Activated T-cell treated with anti-CD3 and anti-CD28 coated beads for 48 hours (primary cell): ENCODE measurements around the gene ATXN1.
"Not testable (repeated sequence)": the region's sequence is repeated elsewhere in the genome, so short reads cannot be mapped to it uniquely, and the experiment has no call there.

Source experiments
- DNase-seq: peaks from one replicate; pipeline ENCODE4 v3.0.0-alpha.2; 2020; ENCODE audit warnings: low read depth

The ATXN1 gene

DNA sequence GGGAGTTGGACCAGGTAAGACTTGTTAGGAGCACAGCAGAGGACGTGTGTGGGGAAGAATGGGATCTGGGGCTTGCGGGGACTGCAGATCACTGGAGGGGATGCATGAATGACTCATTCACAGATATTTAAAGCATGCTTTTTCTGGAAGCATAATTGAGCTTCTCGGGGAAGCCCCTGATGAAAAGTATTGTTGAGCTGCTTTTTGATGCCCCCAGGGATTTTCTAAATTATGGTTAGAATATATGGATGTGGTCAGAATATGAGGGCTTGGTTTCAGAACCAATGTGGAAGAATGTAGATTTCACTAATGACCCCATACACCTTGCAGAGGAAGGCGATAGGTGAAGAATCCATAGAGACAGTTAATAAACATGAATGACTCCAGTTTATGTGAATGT lies 486.8 kb downstream of the ATXN1 start:
- DNase-seq: no peak

DNA sequence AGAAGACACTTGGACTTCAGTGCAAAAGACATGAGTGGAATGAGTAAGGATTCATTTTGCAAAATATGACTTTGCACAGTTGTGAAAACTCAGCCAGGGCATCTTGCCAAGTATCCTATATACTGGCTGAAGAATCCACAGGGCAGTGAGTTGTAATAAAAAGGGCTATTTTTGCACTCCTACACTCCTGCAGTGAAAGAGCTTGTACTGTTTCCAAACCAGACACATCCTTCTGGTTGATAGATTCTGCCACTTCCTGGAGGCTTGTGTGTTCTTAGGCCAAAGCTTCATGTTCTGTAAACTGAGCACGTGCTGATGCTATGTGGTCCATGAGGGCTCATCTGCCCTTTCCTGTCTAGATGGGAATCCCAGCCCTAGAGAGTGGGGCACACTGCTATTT lies 488.0 kb downstream of the ATXN1 start:
- DNase-seq: no peak

DNA sequence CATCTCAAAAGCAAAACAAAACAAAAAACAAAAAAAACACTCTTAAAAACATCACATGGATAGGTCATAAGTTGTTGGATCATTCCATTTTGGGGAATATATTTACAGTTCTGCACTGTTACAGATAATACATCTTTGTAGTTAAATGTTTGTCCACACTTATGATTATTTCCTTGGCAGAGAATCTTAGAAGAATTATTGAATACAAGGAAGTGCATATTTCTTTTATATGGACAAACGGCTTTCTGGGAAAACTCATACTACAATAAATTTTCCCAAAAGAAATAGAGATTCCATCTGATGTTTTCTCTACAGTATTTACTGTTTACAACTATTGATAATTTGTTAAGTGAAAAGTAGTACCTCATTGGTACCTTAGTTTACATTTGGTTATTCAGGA lies 489.1 kb downstream of the ATXN1 start:
- DNase-seq: no peak

DNA sequence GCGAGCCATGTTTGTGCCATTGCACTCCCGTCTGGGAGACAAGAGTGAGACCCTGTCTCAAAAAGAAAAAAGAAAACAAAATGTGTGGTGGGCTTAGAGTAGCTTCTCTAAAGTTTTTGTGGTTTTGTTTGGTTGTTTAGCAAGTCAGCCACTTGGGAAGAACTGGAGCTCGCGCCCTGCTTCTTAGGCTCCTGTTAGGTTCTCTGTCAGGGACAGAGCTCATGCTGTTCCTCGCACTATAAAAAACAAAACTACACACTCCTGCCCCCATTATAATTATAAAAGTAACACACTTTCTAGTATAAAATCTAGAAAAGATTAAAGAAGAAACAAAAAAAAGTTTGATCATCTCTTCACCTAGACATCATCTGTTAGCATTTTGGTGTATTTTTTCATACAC lies 489.8 kb downstream of the ATXN1 start:
- no peak for DNase-seq

DNA sequence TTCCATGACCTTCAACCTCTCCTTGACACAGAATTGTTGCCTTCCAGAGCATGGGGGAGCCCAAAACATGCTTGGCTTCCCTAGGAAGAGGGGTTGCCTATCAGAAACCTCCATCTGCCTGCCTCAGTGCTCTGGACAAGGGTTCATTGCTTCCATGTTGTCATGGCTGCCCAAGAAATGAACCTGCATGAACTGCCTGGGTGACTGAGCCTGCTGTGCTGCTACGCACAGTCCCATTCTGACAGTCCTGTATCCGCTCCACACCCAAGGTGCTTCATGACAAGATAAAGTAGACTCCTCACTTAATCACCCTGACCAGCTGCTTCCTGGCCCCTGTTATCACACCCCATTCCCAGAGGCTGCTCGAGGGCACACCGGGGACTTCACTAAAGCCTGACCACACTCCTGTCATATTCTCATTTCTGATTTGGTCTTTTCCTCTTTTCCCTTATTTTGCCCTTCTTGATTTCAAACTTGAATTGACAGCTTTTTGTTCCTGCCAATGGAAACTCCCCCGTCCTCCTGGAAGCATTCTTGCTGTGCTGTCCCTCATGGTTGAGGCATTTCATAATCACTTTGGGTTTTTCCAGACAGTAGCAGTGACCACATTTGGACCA lies 491.0 kb downstream of the ATXN1 start:
- no peak for DNase-seq

DNA sequence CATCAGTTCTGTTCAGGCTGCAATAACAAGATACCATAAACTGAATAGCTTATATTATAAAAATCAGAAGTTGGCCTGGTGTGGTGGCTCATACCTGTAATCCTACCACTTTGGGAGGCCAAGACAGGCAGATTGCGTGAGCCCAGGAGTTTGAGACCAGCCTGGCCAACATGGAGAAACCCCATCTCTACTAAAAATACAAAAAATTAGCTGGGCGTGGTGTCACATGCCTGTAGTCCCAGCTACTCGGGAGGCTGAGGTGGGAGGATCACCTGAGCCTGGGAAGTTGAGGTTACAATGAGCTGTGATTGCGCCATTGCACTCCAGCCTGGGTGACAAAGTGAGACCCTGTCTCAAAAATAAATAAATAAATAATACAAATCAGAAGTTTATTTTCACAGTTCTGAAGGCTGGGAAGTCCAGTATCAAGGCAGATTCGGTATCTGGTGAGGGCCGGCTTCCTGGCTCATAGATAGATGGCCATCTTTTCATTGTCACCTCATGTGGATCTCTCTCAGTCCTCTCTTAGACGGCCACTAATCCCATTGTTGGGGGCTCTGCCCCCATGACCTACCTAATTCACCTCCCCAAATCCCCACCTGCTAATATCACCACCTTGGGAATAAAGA lies 491.7 kb downstream of the ATXN1 start:
- DNase-seq: not testable (repeated sequence)

DNA sequence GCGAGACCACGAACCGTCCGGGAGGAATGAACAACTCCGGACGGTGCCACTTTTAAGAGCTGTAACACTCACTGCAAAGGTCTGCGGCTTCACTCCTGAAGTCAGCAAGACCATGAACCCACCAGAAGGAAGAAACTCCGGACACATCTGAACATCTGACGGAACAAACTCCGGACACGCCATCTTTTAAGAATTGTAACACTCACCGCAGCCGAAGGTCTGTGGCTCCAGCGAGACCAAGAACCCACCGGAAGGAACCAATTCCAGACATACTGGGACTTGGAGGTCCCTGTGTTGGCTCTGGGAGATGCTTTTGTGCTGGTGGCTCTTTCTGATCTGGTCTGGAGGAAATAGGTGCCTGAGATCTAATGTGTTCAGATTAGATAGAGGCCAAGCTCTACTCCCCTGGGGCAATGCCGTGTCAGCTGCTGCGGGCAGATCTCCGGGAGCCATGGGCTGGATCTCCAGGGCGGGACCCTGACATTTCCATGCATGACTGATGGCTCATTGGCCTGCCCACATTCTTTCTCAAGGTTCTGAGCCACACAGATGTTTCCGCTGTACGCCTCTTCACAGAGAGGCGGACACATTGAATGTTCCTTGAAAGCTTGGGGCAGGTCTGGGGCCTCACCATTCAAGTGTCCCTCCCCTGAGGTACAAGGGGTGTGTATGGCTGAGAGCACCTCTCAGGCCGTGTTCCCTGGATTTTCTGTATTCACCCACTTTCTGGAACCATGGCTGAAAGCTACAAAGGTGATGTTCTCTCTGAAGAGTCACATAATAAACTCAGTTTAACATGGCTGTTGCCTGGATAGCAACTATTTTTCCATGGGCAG lies 493.6 kb downstream of the ATXN1 start:
- no peak for DNase-seq

DNA sequence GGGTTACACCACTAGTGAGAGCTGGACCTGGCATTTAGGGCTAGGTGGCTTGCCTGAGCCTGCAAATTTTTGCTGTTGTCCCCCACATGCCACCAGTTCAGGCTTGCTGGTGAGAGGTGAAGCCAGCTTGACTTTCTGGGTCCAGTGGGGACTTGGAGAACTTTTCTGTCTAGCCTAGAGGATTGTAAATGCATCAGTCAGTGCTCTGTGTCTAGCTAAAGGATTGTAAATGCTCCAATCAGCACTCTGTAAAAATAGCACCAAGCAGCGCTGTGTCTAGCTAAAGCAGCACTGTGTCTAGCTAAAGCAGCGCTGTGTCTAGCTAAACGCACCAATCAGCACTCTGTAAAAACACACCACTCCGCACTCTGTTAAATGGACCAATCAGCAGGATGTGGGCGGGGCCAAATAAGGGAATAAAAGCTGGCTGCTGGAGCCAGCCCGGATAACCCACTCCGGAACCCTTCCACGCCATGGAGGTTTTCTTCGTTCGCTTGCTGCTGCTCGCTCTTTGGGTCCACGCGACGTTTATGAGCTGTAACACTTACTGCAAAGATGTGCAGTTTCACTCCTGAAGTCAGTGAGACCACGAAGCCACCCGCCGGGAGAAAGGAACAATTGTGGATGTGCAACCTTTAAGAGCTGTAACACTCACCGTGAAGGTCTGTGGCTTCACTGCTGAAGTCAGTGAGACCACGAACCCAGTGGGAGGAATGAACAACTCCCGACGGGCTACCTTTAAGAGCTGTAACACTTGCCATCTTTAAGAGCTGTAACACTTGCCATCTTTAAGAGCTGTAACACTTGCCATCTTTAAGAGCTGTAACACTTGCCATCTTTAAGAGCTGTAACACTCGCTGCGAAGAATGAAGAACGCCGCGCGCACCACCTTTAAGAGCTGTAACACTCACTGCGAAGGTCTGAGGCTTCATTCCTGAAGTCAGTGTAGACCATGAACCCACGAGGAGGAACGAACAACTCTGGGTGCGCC lies 495.6 kb downstream of the ATXN1 start:
- no peak for DNase-seq

DNA sequence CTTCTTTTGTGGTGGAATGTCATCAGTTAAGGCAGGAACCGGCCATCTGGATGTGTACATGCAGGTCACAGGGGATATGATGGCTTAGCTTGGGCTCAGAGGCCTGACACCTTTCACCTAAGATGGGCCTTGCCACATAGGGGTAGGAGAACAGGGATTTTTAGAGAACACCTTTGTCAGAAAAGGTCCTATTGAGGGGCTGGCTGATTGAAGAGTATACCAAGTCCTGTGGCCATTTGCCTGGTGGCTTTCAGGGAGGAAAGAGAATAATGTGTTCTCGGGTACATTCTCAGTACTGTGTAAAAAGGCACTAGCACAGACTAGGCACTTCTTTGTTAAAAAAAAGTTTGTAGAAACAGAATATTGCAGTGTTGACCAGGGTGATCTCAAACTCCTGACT lies 496.5 kb downstream of the ATXN1 start:
- no peak for DNase-seq

DNA sequence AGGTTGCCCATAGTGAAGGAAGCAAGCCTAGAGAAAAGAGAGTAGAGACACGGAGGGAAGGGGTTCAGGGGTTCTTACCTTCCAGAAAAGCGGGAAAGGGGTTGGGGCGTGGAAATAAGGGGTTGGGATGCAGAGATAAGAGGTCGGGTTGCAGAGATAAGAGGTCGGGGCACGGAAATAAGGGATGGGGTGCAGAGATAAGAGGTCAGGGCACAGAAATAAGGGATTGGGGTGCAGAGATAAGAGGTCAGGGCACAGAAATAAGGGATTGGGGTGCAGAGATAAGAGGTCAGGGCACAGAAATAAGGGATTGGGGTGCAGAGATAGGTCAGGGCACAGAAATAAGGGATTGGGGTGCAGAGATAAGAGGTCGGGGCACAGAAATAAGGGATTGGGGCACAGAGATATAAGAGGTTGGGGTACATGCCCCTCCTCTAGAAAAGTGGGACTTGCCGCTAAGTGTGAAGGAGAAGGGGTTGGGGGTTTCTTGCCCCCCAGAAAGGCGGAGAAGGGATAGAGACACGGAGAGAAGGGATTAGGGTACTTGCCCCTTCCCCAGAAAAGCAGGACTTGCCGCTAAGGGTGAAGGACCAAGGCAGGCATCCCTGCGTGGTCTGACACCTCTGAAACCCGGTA lies 497.7 kb downstream of the ATXN1 start:
- DNase-seq: not testable (repeated sequence)

DNA sequence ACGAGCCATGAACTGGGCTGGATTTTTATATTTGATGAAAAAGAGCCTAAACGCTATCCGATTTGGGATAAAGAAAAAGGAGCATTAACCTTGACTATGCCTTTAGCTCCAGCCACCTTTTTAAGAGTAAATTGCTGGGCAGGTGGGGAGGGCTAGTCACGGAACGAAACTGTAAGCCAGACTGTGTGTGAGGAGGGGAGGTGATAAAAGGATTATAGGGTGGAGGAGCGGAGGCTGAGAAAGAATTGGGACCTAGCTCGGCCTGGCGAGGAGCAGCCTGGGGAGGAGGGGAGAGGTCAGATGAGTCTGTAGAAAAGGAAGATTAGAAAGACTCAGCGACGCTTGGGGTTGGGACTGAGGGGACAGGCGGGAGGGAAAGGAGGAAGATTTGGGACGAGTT lies 498.5 kb downstream of the ATXN1 start:
- DNase-seq: not testable (repeated sequence)

DNA sequence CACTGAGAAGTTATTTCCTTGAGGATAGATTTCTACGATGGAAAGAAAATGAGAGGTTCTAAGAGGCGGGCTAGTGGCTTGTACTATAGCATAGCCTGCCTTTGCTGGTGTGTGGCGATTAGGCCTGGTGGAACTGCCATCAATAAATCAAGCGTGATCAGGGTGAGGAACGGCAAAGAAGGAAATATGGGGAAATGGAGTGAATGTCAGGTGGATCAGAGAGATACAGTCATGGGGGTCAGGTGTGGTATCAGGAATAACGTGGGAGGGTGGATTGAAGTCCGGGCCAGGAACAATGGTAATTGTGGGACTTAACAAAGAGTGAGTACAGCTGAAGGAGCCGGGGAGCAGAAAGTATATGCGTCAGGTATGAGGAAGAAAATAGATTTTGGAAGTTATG lies 500.7 kb downstream of the ATXN1 start:
- not testable (repeated sequence) for DNase-seq

DNA sequence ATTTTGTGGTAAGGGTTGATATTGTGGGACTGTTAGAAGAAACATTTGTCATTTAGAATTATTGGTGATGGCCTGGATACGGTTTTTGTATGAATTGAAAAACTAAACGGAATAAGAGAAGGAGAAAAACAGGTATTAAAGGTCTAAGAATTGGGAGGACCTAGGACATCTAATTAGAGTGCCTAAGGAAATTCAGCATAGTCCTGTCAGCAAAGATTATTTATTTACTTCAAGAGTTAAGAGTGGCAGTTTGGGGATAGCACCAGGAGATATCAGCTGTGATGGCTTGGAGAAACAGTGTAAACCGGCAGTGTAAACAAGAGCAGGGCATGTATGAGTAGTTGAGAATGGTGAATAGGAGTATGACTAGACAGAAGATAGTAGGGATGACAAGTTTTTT lies 501.7 kb downstream of the ATXN1 start:
- DNase-seq: not testable (repeated sequence)

DNA sequence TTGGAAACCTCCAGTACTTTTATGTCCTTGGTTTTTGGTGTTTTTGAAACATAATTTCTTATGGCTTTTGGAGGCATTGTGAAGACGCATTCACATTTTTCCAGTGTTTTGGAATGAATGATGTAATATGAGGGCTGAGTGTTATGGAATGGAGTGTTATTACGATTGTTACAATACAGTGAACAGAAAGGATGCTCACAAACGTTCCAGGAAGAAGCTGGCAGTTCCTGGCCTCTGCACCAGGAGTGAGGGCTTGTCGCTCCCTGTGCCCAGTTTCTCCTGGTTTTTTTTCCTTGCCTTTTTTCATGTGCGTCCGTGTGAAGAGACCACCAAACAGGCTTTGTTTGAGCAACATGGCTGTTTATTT lies 502.6 kb downstream of the ATXN1 start:
- no peak for DNase-seq

DNA sequence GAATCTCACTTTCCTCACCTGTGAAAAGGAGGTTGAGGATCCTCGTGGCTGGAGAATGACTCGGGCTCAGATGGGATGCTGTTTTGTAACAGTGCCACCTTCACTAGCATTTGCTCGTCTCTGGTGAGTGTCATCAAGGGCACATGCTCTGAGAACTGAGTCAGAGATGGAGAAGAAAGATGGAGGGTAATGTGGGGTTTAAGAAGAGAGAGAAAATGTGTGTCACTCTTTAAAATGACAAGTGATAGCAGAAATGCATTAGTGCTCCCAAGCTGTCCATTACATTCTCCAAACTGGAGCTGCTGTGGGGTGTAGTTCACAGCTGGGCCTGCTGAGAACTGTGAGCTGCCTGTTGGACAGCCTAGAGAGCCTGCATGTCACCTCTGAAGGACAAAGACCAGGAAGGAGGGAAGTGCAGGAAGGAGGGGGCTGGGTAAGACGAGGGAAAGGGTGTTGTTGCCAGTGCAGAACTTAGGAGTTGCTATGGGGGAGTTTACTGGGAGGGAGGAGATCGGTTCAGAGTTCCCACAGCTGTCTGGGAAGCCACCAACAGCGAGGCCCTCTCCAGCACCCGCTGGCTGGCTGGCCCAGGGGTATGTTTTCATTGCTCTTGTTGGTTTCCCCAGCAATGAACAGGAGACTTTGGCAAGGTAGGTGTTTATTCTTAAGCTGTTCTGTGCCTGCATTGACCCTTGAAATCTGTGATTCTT lies 503.1 kb downstream of the ATXN1 start:
- DNase-seq: no peak

DNA sequence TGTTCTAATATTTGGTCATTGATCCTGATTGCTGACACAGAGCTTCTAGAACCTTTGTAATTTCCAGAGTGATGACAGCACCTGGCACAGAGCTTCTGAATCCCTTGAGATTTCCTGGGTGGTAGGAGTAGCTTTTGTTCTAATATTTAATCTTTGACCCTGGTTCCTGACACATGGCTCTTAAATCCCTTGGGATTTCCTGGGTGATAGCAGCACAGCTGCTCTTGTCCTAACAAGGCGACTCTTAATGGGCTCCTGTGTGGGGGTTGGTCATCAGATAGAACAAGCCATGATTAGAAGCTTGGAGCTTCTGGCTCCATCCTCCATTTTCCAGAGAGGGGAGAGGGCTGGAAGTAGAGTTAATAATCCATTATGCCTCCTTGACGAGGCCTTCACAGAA lies 504.5 kb downstream of the ATXN1 start:
- no peak for DNase-seq

DNA sequence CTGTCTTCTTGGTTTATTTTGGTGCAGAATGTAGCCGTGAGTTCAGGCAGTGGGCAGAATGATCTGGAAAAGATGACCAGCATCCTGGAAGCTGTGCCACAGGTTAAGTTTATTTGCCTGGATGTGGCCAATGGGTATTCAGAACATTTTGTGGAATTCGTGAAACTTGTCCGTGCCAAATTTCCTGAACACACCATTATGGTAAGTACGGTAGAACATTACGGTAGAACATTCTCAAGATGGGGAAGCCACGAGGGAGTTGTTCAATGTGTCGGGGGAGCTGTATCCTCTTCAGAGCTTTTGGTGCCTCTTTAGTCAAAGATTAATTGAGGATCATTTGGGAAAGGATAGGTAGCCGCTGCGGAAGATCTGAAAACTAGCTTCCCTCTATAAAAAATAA lies 506.7 kb downstream of the ATXN1 start:
- DNase-seq: no peak

DNA sequence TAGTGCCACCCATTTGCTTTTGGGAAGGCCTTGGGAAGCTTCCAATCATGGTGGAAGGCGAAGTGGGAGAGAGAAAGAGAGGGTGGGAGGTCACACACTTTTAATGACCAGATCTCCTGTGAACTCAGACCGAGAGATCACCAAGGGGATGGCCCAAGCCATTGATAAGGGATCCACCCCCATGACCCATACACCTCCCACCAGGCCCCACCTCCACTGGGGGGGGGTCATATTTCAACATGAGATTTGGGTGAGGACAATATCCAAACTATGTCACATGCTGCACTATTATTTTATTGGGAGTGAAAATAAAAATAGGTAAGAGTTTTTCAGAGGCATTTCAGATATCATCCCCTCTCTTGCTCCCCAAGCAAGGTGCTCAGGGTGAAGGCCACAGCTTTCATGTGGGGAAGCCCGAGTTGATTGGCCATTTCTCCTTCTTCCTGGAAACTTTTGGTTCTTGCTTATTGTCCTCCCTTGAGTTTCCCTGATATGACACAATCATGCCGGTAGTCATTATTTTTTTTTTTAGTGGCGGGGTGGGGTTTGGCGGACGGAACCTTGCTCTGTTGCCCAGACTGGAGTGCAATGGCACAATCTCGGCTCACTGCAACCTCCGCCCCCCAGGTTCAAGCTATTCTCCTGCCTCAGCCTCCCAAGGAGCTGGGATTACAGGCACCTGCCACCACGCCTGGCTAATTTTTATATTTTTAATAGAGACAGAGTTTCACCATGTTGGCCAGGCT lies 507.7 kb downstream of the ATXN1 start:
- no peak for DNase-seq

DNA sequence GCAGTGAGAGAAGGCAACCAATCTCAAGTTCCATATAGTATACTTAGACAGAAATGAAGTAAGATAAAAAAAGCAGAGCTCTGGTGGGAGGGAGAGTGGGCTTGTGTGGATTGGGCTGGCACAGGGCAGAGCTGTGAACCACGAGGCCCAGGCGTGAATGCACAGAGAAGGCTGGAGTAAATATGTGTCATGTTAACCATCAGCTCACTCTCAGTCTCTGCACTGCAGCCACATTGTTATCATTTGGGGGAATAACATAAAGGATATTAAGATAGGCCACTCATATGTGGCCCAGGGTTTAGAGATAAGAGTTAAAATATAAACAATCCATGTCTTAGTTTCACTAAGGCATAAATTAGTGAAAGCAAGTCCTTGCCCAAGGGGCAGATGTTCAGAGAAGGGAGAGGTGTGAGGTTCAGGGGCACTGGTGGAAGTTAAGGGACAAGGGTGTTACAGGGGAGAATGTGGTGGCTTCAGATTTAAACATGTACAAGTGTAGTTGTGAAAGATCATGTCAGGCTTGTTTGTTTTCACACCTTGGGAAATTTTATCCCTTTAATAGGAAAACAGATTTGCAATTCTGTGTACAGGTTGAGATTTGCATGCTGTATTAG lies 508.5 kb downstream of the ATXN1 start:
- DNase-seq: no peak

DNA sequence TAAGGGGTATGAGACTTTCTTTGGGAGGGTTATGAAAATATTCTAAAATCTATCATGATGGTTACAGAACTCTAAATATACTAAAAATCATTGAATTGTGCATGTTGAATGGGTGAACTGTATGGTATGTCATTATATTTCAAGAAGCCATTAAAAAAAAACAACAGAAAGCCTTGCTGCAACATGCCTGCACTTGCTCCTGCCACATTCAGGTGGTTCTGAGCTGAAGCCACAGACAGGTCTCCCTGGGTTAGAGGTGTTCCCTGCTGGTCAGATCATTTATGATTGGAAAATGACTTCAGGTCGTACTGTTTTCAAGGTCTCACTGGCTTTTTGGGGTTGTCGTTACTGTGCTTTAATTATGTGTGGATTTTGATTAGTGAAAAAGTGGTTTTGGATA lies 509.6 kb downstream of the ATXN1 start:
- no peak for DNase-seq
